Measurements from ENCODE around the gene PDLIM1. TPM values are rescaled to one million over a fixed set of nuclear protein-coding genes. Genes with fewer than 3 reads are reported as not detected.

The PDLIM1 gene
- total and polyA plus RNA-seq, 10 of the 15 experiments (the other 5 are each of a cell fraction or from before 2014, with no cell fraction given): 95.7 to 714 (median 309) TPM

DNA sequence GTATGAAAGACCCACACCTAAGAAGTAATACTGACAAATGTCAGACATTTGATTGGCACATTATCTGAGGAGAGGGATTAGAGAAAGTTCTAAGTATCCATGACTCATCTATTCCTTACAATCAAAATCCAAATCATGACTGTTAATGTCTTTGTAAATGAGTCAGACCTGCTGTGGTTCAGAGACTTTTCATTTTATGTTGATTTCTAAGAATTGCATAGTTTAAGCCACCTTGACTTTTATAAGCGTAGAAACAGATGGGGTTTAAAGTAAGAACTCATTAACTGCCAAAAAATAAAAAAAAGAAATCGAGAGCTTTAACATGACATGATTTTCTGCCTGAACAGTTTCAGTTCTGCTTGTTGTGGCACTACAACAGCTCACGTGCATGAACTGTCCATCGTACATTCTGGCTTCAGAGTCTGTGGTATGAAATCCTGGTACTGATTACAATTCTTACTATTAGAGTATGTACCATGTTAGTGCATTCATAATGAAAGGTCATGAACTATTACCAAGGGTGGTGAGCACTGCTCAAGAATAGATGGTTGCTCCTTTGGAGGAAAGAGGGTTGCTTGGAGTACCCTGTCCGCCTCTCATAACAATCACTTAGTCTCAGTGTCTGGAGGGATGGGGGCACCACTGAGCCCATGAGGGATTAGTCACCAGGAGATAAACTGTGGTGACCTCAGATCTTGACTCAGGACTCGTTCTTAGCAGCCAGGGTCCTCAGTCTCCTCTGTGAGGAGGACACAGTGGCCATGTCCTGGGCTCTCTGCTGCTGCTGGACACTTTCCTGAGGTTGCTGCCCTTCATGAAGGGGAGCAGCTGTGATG lies 54.5 kb downstream of the PDLIM1 start (continued):
- no peak for TF ChIP-seq ASH2L (IDR thresholded peaks at IDR 0.05; ENCODE audit: borderline replicate concordance, low read depth)
- TF ChIP-seq PAX8 (IDR thresholded peaks at IDR 0.05): no peak
- TF ChIP-seq, protein P1, sequence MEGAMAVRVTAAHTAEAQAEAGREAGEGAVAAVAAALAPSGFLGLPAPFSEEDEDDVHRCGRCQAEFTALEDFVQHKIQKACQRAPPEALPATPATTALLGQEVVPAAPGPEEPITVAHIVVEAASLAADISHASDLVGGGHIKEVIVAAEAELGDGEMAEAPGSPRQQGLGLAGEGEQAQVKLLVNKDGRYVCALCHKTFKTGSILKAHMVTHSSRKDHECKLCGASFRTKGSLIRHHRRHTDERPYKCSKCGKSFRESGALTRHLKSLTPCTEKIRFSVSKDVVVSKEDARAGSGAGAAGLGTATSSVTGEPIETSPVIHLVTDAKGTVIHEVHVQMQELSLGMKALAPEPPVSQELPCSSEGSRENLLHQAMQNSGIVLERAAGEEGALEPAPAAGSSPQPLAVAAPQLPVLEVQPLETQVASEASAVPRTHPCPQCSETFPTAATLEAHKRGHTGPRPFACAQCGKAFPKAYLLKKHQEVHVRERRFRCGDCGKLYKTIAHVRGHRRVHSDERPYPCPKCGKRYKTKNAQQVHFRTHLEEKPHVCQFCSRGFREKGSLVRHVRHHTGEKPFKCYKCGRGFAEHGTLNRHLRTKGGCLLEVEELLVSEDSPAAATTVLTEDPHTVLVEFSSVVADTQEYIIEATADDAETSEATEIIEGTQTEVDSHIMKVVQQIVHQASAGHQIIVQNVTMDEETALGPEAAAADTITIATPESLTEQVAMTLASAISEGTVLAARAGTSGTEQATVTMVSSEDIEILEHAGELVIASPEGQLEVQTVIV (IDR thresholded peaks at IDR 0.05; ENCODE audit: borderline replicate concordance, partially characterized antibody): no peak
- TF ChIP-seq RAD51 (IDR thresholded peaks at IDR 0.05): peak; percentile 69; the same call in 1 of the 2 replicates
- peak; percentile 99 to 100 for TF ChIP-seq BHLHE40 (IDR thresholded peaks at IDR 0.05; ENCODE audit: borderline replicate concordance in 1 of 2, low read depth in 2 of 2, low read length in 1 of 2)
- no peak for TF ChIP-seq RELA (IDR thresholded peaks at IDR 0.05; ENCODE audit: borderline replicate concordance, partially characterized antibody)
- no peak for TF ChIP-seq SUPT20H (IDR thresholded peaks at IDR 0.05; ENCODE audit: borderline replicate concordance, control insufficient read depth, low read depth, low read length)
- TF ChIP-seq LARP7 (IDR thresholded peaks at IDR 0.05): no peak
- TF ChIP-seq RAD21 (IDR thresholded peaks at IDR 0.05; ENCODE audit: insufficient read depth, low read depth, low read length): no peak
- peak; percentile 81 for TF ChIP-seq CBFB (IDR thresholded peaks at IDR 0.05; ENCODE audit: low read depth)
- TF ChIP-seq, protein P2, sequence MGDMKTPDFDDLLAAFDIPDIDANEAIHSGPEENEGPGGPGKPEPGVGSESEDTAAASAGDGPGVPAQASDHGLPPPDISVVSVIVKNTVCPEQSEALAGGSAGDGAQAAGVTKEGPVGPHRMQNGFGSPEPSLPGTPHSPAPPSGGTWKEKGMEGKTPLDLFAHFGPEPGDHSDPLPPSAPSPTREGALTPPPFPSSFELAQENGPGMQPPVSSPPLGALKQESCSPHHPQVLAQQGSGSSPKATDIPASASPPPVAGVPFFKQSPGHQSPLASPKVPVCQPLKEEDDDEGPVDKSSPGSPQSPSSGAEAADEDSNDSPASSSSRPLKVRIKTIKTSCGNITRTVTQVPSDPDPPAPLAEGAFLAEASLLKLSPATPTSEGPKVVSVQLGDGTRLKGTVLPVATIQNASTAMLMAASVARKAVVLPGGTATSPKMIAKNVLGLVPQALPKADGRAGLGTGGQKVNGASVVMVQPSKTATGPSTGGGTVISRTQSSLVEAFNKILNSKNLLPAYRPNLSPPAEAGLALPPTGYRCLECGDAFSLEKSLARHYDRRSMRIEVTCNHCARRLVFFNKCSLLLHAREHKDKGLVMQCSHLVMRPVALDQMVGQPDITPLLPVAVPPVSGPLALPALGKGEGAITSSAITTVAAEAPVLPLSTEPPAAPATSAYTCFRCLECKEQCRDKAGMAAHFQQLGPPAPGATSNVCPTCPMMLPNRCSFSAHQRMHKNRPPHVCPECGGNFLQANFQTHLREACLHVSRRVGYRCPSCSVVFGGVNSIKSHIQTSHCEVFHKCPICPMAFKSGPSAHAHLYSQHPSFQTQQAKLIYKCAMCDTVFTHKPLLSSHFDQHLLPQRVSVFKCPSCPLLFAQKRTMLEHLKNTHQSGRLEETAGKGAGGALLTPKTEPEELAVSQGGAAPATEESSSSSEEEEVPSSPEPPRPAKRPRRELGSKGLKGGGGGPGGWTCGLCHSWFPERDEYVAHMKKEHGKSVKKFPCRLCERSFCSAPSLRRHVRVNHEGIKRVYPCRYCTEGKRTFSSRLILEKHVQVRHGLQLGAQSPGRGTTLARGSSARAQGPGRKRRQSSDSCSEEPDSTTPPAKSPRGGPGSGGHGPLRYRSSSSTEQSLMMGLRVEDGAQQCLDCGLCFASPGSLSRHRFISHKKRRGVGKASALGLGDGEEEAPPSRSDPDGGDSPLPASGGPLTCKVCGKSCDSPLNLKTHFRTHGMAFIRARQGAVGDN (IDR thresholded peaks at IDR 0.05): peak; percentile 60
- TF ChIP-seq, protein P3, sequence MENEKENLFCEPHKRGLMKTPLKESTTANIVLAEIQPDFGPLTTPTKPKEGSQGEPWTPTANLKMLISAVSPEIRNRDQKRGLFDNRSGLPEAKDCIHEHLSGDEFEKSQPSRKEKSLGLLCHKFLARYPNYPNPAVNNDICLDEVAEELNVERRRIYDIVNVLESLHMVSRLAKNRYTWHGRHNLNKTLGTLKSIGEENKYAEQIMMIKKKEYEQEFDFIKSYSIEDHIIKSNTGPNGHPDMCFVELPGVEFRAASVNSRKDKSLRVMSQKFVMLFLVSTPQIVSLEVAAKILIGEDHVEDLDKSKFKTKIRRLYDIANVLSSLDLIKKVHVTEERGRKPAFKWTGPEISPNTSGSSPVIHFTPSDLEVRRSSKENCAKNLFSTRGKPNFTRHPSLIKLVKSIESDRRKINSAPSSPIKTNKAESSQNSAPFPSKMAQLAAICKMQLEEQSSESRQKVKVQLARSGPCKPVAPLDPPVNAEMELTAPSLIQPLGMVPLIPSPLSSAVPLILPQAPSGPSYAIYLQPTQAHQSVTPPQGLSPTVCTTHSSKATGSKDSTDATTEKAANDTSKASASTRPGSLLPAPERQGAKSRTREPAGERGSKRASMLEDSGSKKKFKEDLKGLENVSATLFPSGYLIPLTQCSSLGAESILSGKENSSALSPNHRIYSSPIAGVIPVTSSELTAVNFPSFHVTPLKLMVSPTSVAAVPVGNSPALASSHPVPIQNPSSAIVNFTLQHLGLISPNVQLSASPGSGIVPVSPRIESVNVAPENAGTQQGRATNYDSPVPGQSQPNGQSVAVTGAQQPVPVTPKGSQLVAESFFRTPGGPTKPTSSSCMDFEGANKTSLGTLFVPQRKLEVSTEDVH (IDR thresholded peaks at IDR 0.05; ENCODE audit: low read depth, partially characterized antibody): no peak
- TF ChIP-seq NBN (IDR thresholded peaks at IDR 0.05): peak; percentile 49; the same call in 1 of the 2 replicates
- TF ChIP-seq, protein P4, sequence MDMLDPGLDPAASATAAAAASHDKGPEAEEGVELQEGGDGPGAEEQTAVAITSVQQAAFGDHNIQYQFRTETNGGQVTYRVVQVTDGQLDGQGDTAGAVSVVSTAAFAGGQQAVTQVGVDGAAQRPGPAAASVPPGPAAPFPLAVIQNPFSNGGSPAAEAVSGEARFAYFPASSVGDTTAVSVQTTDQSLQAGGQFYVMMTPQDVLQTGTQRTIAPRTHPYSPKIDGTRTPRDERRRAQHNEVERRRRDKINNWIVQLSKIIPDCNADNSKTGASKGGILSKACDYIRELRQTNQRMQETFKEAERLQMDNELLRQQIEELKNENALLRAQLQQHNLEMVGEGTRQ (IDR thresholded peaks at IDR 0.05; ENCODE audit: borderline replicate concordance, low read depth, low read length): no peak
- TF ChIP-seq, protein P5, sequence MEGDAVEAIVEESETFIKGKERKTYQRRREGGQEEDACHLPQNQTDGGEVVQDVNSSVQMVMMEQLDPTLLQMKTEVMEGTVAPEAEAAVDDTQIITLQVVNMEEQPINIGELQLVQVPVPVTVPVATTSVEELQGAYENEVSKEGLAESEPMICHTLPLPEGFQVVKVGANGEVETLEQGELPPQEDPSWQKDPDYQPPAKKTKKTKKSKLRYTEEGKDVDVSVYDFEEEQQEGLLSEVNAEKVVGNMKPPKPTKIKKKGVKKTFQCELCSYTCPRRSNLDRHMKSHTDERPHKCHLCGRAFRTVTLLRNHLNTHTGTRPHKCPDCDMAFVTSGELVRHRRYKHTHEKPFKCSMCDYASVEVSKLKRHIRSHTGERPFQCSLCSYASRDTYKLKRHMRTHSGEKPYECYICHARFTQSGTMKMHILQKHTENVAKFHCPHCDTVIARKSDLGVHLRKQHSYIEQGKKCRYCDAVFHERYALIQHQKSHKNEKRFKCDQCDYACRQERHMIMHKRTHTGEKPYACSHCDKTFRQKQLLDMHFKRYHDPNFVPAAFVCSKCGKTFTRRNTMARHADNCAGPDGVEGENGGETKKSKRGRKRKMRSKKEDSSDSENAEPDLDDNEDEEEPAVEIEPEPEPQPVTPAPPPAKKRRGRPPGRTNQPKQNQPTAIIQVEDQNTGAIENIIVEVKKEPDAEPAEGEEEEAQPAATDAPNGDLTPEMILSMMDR (IDR thresholded peaks at IDR 0.05 in 2 of 3, conservative IDR thresholded peaks at IDR 0.05 in 1 of 3; ENCODE audit: control insufficient read depth in 2 of 3, extremely low read depth in 1 of 3, insufficient read depth in 1 of 3, low read depth in 3 of 3, low read length in 3 of 3): no peak

Data from GM12878 (cell line).